Fibroblast of skin of right biceps (primary cell): Measurements from ENCODE around the gene EFCAB13.
A peak's percentile ranks its signal among the peaks of the same experiment; 100 is the strongest.
"Not testable (repeated sequence)": the region's sequence is repeated elsewhere in the genome, so short reads cannot be mapped to it uniquely, and the experiment has no call there.

Experiments used
- DNase-seq: peaks from one replicate; pipeline ENCODE4 v3.0.0-alpha.2; 2013

EFCAB13 gene

GRCh38 chr17:47332287-47332686 is 8.5 kb downstream of the EFCAB13 start:
- DNase-seq: no peak

GRCh38 chr17:47335101-47335936 is 11.6 kb downstream of the EFCAB13 start:
- peak; percentile 60 for DNase-seq

DNA sequence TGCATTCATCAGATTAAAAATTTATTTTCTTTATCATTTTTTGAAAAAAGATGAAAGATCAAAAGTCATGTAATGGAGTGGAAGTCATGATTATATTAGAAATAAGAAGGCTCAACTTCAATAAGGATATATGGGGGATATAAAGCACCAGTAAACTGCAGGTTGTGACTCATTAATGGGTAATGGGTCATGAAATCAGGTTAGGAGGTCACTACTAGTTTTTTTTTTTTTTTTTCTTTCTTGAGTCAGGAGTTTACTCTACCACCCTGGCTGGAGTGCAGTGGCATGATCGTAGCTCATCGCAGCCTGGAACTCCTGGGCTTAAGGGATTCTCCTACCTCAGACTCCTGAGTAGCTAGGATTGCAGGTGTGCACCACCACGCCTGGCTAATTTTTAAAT is 14.3 kb downstream of the EFCAB13 start:
- no peak for DNase-seq

- DNase-seq: no peak
Observed at GRCh38 chr17:47352848-47353247, 29.1 kb downstream of the EFCAB13 start.

DNA sequence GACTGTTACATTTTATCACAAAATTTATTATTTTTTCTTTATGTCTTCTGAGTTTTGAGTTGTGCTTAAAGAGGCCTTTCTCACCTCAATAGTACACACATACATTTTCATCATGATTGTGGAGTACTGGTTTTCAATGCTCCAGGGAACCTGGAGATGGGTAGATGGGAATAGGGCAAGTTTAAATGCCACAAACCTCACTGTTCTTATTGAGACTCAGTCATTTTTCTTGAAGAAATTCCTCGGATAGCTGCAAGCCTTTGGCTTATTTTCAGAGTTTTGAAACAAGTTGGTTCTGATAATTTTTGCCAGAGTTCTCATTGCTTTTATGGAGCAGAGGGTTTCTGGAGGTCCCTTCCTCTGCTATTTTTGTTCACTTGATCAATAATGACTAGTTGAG is 34.9 kb downstream of the EFCAB13 start:
- no peak for DNase-seq

DNA sequence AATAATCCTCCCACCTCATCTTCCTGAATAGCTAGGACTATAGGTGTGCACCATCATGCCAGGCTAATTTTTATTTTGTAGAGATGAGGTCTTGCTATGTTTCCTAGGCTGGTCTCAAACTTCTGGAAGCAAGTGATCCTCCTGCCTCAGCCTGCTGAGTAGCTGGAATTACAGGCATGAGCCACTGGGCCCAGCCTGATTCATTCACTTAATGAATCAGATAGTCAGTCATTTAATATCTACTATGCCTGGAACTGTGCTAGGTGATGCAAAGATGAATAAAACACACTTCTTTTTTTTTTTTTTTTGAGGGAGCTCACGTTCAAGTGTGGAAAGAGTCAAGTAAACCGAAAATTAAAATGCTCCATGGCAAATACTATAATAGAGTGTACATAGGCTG is 39.4 kb downstream of the EFCAB13 start:
- DNase-seq: no peak

GRCh38 chr17:47367257-47367656 is 43.5 kb downstream of the EFCAB13 start:
- DNase-seq: no peak

GRCh38 chr17:47368262-47368661 is 44.5 kb downstream of the EFCAB13 start:
- DNase-seq: no peak

DNA sequence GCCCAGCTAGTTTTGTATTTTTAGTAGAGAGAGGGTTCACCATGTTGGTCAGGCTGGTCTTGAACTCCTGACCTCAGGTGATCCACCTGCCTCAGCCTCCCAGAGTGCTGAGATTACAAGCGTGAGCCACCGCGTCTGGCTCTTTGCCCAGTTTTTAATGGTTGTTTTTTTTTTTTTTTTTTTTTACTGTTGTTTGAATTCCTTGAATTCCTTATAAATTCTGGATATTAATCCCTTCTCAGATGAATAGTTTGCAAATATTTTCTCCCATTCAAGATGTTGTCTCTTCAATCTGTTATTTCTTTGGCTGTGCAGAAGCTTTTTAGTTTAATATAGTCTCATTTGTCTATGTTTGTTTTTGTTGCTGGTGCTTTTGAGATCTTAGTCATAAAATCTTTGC is 47.1 kb downstream of the EFCAB13 start:
- not testable (repeated sequence) for DNase-seq

DNA sequence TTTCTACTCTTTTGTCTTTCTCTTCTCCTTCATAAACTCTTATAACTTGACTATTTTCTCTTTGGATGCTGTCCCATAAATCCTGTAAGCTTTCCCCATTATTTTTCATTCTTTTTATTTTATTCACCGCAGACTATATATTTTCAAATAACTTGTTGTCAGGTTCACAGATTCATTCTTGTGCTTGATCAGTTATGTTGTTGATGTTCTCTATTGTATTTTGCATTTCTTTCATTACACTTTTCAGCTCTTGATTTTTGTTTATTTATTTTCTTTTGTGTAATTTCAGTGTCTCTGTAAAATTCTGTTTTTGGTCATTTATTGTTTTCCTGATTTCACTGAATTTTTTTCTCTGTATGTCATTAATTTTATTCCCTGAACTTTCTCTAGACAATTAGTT is 49.2 kb downstream of the EFCAB13 start:
- no peak for DNase-seq

GRCh38 chr17:47376247-47376646 is 52.5 kb downstream of the EFCAB13 start:
- no peak for DNase-seq

DNA sequence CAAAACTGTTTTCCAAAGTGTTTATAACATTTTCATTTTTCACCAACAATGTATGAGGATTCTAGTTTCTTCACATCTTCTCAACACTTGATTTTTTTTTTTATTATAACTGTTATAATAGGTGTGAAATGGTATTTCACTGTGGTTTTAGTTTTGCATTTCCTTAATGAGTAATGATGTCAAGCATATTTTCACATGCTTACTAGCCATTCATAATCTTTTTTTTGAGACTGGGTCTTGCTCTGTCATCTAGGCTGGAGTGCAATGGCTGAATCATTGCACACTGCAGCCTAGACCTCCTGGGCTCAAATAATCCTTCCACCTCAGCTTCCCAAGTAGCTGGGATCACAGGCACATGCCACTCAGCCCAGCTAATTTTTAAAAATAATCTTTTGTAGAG is 65.1 kb downstream of the EFCAB13 start:
- no peak for DNase-seq

DNA sequence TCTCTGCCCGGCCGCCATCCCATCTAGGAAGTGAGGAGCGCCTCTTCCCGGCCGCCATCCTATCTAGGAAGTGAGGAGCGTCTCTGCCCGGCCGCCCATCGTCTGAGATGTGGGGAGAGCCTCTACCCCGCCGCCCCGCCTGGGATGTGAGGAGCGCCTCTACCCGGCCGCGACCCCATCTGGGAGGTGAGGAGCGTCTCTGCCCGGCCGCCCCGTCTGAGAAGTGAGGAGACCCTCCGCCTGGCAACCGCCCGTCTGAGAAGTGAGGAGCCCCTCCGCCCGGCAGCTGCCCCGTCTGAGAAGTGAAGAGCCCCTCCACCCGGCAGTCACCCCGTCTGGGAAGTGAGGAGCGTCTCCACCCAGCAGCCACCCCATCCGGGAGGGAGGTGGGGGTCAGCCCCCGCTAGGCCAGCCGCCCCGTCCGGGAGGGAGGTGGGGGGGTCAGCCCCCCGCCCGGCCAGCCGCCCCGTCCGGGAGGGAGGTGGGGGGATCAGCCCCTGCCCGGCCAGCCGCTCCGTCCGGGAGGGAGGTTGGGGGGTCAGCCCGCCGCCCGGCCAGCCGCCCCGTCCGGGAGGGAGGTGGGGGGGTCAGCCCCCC is 73.9 kb downstream of the EFCAB13 start:
- not testable (repeated sequence) for DNase-seq

DNA sequence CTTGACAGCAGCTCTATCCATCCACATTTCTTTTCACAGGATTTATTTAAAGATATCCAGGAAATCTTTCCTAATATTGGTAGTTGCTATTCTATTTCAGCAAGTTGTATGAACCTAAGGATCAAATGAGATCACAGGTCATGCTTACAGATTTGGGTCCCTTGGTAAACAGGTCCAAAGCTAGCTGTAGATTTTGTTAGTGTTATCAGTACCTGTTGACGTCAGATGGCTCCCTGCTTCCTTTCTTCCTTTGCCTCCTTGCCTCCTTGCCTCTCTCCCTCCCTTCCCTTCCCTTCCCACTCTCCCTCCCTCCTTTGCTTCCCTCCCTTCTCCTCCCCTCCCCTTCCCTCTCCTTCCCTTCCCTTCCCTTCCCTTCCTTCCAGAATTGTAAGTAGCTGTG is 76.6 kb downstream of the EFCAB13 start:
- DNase-seq: no peak

DNA sequence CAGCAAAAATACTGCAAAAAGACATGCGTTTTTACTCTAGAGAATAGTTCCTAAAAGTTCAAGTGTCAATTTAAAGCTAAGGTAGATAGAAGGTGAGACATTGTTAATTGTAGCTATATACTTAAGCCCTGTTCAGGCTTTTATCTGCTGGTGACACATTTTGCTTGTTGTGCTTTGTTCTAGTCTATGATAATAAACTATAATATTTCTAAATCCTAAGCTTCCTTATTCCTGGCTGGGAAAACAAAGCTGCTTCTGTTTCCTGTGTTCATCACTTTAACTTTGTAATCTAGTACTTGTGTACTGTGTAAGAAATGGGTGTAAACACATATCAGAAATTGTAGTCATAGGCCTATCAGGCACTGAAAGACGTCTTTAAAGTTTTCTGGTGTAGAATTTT is 77.3 kb downstream of the EFCAB13 start:
- DNase-seq: no peak

DNA sequence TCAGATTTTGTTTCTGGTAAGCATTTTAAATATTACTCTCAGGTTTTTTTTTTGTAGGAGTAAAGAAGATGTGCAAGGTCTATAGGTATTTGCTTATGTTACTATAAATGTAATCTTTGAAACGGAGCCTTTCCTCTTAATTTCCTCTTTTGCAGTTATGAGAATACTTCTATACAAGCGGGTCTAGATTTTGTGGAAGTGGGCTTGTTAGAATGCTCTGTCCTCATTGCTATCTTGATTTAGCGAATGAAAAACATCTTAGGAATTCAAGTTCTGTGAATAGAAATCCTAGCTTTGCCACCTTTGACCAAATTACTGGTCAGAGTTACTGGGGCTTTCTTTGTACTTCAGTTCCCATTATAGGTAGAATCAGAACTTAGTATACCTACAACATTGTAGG is 80.3 kb downstream of the EFCAB13 start:
- no peak for DNase-seq

- no peak for DNase-seq
Observed at GRCh38 chr17:47404875-47405274, 81.1 kb downstream of the EFCAB13 start.

DNA sequence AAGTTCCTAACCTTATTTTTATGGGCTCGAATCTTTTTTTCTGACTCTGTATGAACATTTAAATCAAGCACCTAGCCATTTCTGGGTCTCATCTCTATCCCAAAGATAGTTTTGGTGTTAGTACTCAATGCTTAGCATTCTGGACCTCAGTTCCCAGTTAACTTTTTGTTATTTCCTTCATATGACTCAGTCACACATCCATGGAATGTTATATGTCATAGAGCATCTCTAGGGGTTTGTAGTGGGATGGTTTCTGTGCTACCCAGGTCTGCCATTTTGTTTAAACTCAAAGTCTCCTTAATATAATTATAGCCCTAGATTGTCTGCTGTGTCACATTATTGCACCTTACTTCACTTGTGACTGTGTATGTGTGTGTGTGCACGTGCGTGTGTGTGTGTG is 90.1 kb downstream of the EFCAB13 start:
- DNase-seq: peak; percentile 41

DNA sequence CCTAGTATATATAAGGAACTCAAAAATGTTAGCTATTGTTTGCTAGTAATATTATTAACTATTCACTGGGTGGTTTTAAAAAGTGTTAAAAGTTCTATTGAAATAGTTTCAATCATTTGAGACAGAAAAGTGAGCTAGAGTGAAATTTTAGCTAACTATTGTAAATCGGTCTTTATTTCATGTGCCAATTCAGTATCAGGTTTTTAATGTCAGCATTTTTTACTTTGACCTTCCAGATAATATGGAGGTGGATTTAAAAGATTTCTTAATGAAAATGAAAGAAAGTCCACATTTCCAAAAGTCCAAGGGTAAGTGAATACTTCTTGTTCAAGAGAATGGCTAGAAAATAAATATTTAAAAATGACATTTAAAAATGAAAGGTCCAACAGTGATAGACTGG is 90.9 kb downstream of the EFCAB13 start:
- no peak for DNase-seq

GRCh38 chr17:47423406-47424295 is 99.9 kb downstream of the EFCAB13 start:
- no peak for DNase-seq

GRCh38 chr17:47425233-47425632 is 101.5 kb downstream of the EFCAB13 start:
- DNase-seq: not testable (repeated sequence)

GRCh38 chr17:47425887-47426635 is 102.3 kb downstream of the EFCAB13 start:
- DNase-seq: not testable (repeated sequence)

GRCh38 chr17:47427985-47428384 is 104.2 kb downstream of the EFCAB13 start:
- no peak for DNase-seq
